Fibroblast of villous mesenchyme (primary cell): ENCODE results near the gene DAND5. TPM values are rescaled to one million over a fixed set of nuclear protein-coding genes. Genes with fewer than 3 reads are reported as not detected.
"Not testable (repeated sequence)": the region's sequence is repeated elsewhere in the genome, so short reads cannot be mapped to it uniquely, and the experiment has no call there.

Source experiments
- DNase-seq: peaks from one replicate; pipeline ENCODE4 v3.0.0-alpha.2; 2010; ENCODE audit warnings: low read depth
- H3K4me3 ChIP-seq: 2 replicates; pipeline ENCODE4 v1.5.1; 2011; ENCODE audit warnings: low read depth, mild to moderate bottlenecking, low read length
- CTCF ChIP-seq: IDR thresholded peaks from 2 replicates; pipeline ENCODE4 v1.5.1; 2012; ENCODE audit warnings: low read depth, mild to moderate bottlenecking, low read length; ENCODE audit not compliant: insufficient read depth
- total RNA-seq: library from RNA; depleted of rRNA; stranded (reverse); fragments of >200 nt; gene quantifications from 2 replicates; pipeline ENCODE4 v1.2.3, GENCODE V29; 2012

The DAND5 gene
- total RNA-seq, 1 donor: not detected

DNA sequence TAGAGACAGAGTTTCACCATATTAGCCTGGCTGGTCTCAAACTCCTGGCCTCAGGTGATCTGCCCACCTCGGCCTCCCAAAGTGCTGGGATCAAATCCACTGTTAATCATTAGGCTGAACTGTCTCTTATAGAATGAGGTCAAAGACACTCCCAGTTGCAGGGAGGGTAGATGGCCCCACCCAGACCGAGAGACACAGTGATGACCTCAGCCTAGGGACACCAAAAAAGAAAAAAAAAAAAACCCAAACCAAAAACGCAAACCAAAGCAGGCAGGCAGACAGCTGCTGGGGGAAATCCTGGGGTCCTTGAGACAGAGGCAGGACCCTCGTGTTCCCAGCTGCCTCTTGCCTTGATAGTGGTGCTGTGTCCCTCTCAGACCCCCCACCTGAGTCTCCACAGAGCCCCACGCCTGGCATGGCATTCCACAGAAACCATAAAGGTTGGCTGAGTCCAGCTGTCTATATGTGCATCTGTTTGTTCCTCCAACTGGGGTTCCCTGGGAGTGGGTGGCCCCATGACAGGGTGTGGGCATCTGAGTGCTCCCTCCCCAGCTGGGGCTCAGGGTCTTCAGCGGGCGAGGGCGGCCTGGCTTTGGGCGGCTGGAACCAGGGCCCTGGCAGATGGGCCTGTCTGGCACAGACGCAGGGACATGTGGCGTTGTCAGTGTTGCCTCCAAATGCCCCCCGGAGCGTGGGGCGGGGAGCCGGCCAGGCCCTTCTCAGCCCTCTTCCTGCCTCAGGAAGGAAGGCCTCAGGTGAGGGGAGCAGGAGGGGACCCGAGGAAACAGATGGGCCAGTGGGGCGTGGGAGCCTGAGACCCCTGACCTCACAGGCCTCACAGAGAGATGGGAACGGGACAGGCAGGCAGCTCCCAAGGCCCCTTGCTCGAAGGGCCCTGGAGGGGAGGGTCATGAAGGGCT lies 5.2 kb downstream of the DAND5 start:
- no peak overlapping the region for H3K4me3 ChIP-seq
- no peak for TF ChIP-seq CTCF
- no peak for DNase-seq

DNA sequence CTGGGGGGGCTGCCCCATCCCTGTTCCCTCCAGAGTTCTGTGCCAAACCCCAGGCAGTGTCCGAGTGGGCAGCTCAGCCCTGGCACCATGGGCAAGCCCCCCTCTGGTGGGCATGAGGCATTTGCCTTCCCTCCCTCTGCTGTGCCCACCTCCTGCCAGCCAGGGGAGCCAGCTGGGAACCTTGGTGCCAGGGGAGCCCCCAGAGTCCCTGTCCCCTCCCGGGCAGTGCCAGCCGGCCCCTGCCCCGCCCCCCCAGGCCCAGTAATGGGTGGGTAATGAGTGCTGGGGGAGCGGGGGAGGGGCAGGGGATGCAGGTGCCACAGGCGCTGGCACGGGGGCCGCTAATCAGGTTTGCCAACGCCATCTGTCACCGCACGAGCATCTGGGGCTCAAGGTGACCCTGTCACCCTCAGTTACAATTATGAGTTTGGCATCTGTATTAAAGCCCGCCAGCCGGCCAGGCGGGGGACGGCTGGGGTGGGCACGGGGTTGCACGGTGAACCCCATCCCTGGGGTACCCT lies 5.9 kb downstream of the DAND5 start:
- no peak for TF ChIP-seq CTCF
- no peak overlapping the region for H3K4me3 ChIP-seq
- DNase-seq: no peak

GRCh38 chr19:12976109-12976508 lies 6.7 kb downstream of the DAND5 start:
- not testable (repeated sequence) for DNase-seq, H3K4me3 ChIP-seq

DNA sequence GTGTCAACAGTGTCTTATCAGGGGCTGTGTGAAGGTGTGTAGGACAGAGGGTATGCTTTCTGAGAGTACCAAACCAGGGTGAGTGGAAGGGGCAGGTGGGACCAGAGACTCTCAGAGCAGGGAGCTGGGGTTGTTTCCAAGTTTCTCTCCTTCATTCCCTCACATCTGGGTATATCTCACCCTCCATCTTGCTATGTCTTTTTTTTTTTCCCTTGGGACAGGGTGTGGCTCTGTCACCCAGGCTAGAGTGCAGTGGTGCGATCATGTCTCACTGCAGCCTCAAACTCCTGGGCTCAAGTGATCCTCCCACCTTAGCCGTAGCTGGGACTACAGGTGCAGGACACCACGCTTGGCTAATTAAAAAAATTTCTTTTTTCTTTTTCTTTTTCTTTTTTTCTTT lies 10.6 kb downstream of the DAND5 start:
- no peak for TF ChIP-seq CTCF
- no peak for DNase-seq
- no peak overlapping the region for H3K4me3 ChIP-seq

GRCh38 chr19:12982648-12983047 lies 13.3 kb downstream of the DAND5 start:
- DNase-seq: no peak
- TF ChIP-seq CTCF: no peak
- no peak overlapping the region for H3K4me3 ChIP-seq

- peak overlapping the region; percentile 26 for H3K4me3 ChIP-seq
- no peak for DNase-seq
- TF ChIP-seq CTCF: no peak
These were observed 13.7 kb downstream of the DAND5 start for GRCh38 chr19:12983091-12983490.

DNA sequence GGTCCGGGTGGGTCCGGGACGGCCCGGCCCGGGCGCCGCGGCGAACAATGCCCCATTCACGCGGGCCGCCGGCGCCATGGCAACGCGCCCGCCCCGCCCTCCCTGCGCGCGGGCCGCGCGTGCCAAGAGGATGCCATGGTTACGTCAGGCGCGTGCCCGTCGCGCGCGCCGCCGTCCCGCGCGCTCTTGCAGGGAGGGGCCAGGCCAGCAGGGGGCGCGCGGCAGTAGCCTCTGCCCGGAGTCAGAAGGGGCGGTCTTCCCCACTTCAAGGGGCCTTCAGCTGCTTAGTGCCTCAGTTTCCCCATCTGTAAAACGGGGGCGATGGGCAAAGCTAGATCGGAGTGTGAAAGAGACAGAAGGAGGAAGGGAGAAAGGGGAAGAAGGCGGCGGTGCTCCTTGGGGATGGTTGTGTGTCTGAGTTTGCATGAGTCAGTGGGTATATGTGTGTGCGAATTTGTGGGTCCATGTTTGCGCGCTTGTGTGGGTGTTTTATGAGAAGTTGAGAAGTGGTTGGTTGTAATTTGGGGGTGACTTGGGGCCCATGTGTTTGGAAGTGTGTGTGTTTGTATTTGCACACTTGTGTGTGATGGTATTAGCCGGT lies 14.3 kb downstream of the DAND5 start:
- peak overlapping the region; percentile 26 for H3K4me3 ChIP-seq
- TF ChIP-seq CTCF: peak; percentile 81
- DNase-seq: peak; percentile 77
